HEK293 (cell line): ENCODE measurements around the gene NAALADL2.

Experiments used
- CTCF ChIA-PET: fragments of 350-600 bp; formaldehyde crosslinking; extraction: SDS; loops from one replicate; lab custom pipeline; 2021; ENCODE audit warnings: antibody characterized with exemption; lab: Yijun Ruan, JAX
- POLR2A ChIA-PET: fragments of 300-600 bp; formaldehyde crosslinking; extraction: SDS; loops from one replicate; lab custom pipeline; 2020; ENCODE audit warnings: antibody characterized with exemption, inconsistent platforms; lab: Yijun Ruan, JAX
- H3K27ac ChIP-seq: fragments of 200-500 bp; sonication (Bioruptor generic); 2 replicates; pipeline ENCODE4 v1.5.1; 2014; ENCODE audit warnings: low read depth, low read length, control low read depth, inconsistent platforms; ENCODE audit errors: extremely low read depth
- H3K36me3 ChIP-seq, 2 experiments: fragments of 200-500 bp in 1 of 2; sonication (Bioruptor generic) in 1 of 2; 1 replicate in 1 of 2; 2 replicates in 1 of 2; pipeline ENCODE4 v1.5.1; 2014 to 2017; ENCODE audit warnings: inconsistent platforms in 2 of 2, low read length in 2 of 2; ENCODE audit not compliant: control insufficient read depth in 2 of 2, insufficient read depth in 1 of 2
- H3K4me1 ChIP-seq: fragments of 200-500 bp; sonication (Bioruptor generic); 2 replicates; pipeline ENCODE4 v1.5.1; 2014; ENCODE audit warnings: mild to moderate bottlenecking, low read length, inconsistent platforms; ENCODE audit not compliant: control insufficient read depth, insufficient read depth
- H3K4me3 ChIP-seq: 2 replicates; pipeline ENCODE4 v1.5.1; 2011; ENCODE audit warnings: low read depth, mild to moderate bottlenecking, control low read depth, low read length, moderate library complexity
- H3K9me3 ChIP-seq: fragments of 200-500 bp; sonication (Bioruptor generic); 2 replicates; pipeline ENCODE4 v1.5.1; 2014; ENCODE audit warnings: low read depth, low read length, inconsistent platforms; ENCODE audit not compliant: control insufficient read depth, insufficient read depth
- GLI4 ChIP-seq: fragments of 450-650 bp; formaldehyde crosslinking; IDR thresholded peaks from 2 replicates; pipeline ENCODE4 v1.5.1; 2016; ENCODE audit warnings: missing biosample characterization, missing genetic modification characterization
- GLIS1 ChIP-seq: fragments of 450-650 bp; formaldehyde crosslinking; IDR thresholded peaks from 2 replicates; pipeline ENCODE4 v1.5.1; 2016; ENCODE audit warnings: missing biosample characterization, missing genetic modification characterization
- GLIS2 ChIP-seq: fragments of 450-650 bp; formaldehyde crosslinking; IDR thresholded peaks from 2 replicates; pipeline ENCODE4 v1.5.1; 2016; ENCODE audit warnings: missing biosample characterization, missing genetic modification characterization
- IKZF3 ChIP-seq: fragments of 450-650 bp; IDR thresholded peaks from 2 replicates; pipeline ENCODE4 v1.5.0; 2018; ENCODE audit warnings: missing biosample characterization, mild to moderate bottlenecking, missing genetic modification characterization, moderate library complexity
- SCRT1 ChIP-seq: fragments of 450-650 bp; formaldehyde crosslinking; IDR thresholded peaks from 2 replicates; pipeline ENCODE4 v1.5.1; 2016; ENCODE audit warnings: missing biosample characterization, missing genetic modification characterization, borderline replicate concordance
- SETDB1 ChIP-seq: IDR thresholded peaks from one replicate; pipeline ENCODE4 v1.6.1; 2017; ENCODE audit warnings: mild to moderate bottlenecking, low read length, moderate library complexity, mixed read lengths; ENCODE audit not compliant: insufficient read length
- SP3 ChIP-seq: fragments of 450-650 bp; formaldehyde crosslinking; IDR thresholded peaks from 2 replicates; pipeline ENCODE4 v1.5.1; 2016; ENCODE audit warnings: missing biosample characterization, missing genetic modification characterization
- ZBTB8A ChIP-seq: fragments of 450-650 bp; formaldehyde crosslinking; IDR thresholded peaks from 2 replicates; pipeline ENCODE4 v1.5.1; 2016; ENCODE audit warnings: missing biosample characterization, missing genetic modification characterization
- ZEB2 ChIP-seq: fragments of 450-650 bp; formaldehyde crosslinking; IDR thresholded peaks from 2 replicates; pipeline ENCODE4 v1.5.1; 2016; ENCODE audit warnings: missing biosample characterization, missing genetic modification characterization
- ZNF10 ChIP-seq: fragments of 450-650 bp; formaldehyde crosslinking; IDR thresholded peaks from 2 replicates; pipeline ENCODE4 v1.5.1; 2017; ENCODE audit warnings: missing biosample characterization, missing genetic modification characterization
- ZNF132 ChIP-seq: fragments of 450-650 bp; formaldehyde crosslinking; IDR thresholded peaks from 2 replicates; pipeline ENCODE4 v1.5.1; 2017; ENCODE audit warnings: missing biosample characterization, missing genetic modification characterization, borderline replicate concordance
- ZNF404 ChIP-seq: fragments of 450-650 bp; formaldehyde crosslinking; IDR thresholded peaks from 2 replicates; pipeline ENCODE4 v1.5.1; 2017; ENCODE audit warnings: missing biosample characterization, missing genetic modification characterization
- ZNF416 ChIP-seq: fragments of 450-650 bp; formaldehyde crosslinking; IDR thresholded peaks from 2 replicates; pipeline ENCODE4 v1.5.1; 2016; ENCODE audit warnings: missing biosample characterization, missing genetic modification characterization
- ZNF48 ChIP-seq: fragments of 450-650 bp; formaldehyde crosslinking; IDR thresholded peaks from 2 replicates; pipeline ENCODE4 v1.5.1; 2016; ENCODE audit warnings: missing biosample characterization, missing genetic modification characterization
- ZNF514 ChIP-seq: fragments of 450-650 bp; formaldehyde crosslinking; IDR thresholded peaks from 2 replicates; pipeline ENCODE4 v1.5.1; 2016; ENCODE audit warnings: missing biosample characterization, missing genetic modification characterization
- ZNF558 ChIP-seq: fragments of 450-650 bp; formaldehyde crosslinking; IDR thresholded peaks from 2 replicates; pipeline ENCODE4 v1.5.1; 2016; ENCODE audit warnings: missing biosample characterization, missing genetic modification characterization
- ZNF623 ChIP-seq: fragments of 450-650 bp; formaldehyde crosslinking; IDR thresholded peaks from 2 replicates; pipeline ENCODE4 v1.5.1; 2016; ENCODE audit warnings: missing biosample characterization, missing genetic modification characterization
- ZNF701 ChIP-seq: fragments of 450-650 bp; formaldehyde crosslinking; IDR thresholded peaks from 2 replicates; pipeline ENCODE4 v1.5.1; 2016; ENCODE audit warnings: missing biosample characterization, missing genetic modification characterization
- ZNF747 ChIP-seq: fragments of 450-650 bp; formaldehyde crosslinking; IDR thresholded peaks from 2 replicates; pipeline ENCODE4 v1.5.1; 2016; ENCODE audit warnings: missing biosample characterization, missing genetic modification characterization
- ZNF791 ChIP-seq: fragments of 450-650 bp; formaldehyde crosslinking; IDR thresholded peaks from 2 replicates; pipeline ENCODE4 v1.5.1; 2016; ENCODE audit warnings: missing biosample characterization, missing genetic modification characterization
- ZNF830 ChIP-seq: fragments of 450-650 bp; IDR thresholded peaks from 2 replicates; pipeline ENCODE4 v1.5.0; 2018; ENCODE audit warnings: missing biosample characterization, missing genetic modification characterization, low read depth, mild to moderate bottlenecking, moderate library complexity
- ZNF843 ChIP-seq: fragments of 450-650 bp; formaldehyde crosslinking; IDR thresholded peaks from 2 replicates; pipeline ENCODE4 v1.5.1; 2016; ENCODE audit warnings: missing biosample characterization, missing genetic modification characterization
- TF ChIP-seq, protein P1 (sequence below): fragments of 450-650 bp; formaldehyde crosslinking; IDR thresholded peaks from 2 replicates; pipeline ENCODE4 v1.5.1; 2016; ENCODE audit warnings: missing biosample characterization, missing genetic modification characterization
- TF ChIP-seq, protein P2 (sequence below): fragments of 450-650 bp; formaldehyde crosslinking; IDR thresholded peaks from 2 replicates; pipeline ENCODE4 v1.5.1; 2016; ENCODE audit warnings: missing biosample characterization, missing genetic modification characterization
- TF ChIP-seq, protein P3 (sequence below): fragments of 450-650 bp; formaldehyde crosslinking; IDR thresholded peaks from 2 replicates; pipeline ENCODE4 v1.5.1; 2016; ENCODE audit warnings: missing biosample characterization, missing genetic modification characterization

Gene NAALADL2

GRCh38 chr3:175411946-175412345 lies 552.8 kb downstream of the NAALADL2 start:
- no peaks in the 10 kb centered on the region for H3K36me3 ChIP-seq
- TF ChIP-seq ZNF404 (no peak), ZNF132 (no peak), GLIS2 (tag by site-specific recombination) (no peak), SP3 (tag by site-specific recombination) (no peak), SCRT1 (tag by site-specific recombination) (no peak), ZNF830 (no peak), GLIS1 (no peak), SETDB1 (no peak), ZNF791 (tag by site-specific recombination) (no peak)
- TF ChIP-seq, protein P1, sequence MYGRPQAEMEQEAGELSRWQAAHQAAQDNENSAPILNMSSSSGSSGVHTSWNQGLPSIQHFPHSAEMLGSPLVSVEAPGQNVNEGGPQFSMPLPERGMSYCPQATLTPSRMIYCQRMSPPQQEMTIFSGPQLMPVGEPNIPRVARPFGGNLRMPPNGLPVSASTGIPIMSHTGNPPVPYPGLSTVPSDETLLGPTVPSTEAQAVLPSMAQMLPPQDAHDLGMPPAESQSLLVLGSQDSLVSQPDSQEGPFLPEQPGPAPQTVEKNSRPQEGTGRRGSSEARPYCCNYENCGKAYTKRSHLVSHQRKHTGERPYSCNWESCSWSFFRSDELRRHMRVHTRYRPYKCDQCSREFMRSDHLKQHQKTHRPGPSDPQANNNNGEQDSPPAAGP = no peak
- TF ChIP-seq, protein P2, sequence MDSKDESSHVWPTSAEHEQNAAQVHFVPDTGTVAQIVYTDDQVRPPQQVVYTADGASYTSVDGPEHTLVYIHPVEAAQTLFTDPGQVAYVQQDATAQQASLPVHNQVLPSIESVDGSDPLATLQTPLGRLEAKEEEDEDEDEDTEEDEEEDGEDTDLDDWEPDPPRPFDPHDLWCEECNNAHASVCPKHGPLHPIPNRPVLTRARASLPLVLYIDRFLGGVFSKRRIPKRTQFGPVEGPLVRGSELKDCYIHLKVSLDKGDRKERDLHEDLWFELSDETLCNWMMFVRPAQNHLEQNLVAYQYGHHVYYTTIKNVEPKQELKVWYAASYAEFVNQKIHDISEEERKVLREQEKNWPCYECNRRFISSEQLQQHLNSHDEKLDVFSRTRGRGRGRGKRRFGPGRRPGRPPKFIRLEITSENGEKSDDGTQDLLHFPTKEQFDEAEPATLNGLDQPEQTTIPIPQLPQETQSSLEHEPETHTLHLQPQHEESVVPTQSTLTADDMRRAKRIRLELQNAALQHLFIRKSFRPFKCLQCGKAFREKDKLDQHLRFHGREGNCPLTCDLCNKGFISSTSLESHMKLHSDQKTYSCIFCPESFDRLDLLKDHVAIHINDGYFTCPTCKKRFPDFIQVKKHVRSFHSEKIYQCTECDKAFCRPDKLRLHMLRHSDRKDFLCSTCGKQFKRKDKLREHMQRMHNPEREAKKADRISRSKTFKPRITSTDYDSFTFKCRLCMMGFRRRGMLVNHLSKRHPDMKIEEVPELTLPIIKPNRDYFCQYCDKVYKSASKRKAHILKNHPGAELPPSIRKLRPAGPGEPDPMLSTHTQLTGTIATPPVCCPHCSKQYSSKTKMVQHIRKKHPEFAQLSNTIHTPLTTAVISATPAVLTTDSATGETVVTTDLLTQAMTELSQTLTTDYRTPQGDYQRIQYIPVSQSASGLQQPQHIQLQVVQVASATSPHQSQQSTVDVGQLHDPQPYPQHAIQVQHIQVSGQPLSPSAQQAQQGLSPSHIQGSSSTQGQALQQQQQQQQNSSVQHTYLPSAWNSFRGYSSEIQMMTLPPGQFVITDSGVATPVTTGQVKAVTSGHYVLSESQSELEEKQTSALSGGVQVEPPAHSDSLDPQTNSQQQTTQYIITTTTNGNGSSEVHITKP (tag by site-specific recombination) = no peak
- TF ChIP-seq, all 188 proteins: peak for 0
- Histone ChIP-seq H3K27ac (no peak overlapping the region), H3K9me3 (no peaks in the 10 kb centered on the region), H3K4me3 (no peak overlapping the region), H3K4me1 (no peaks in the 10 kb centered on the region)
- ChIA-PET POLR2A (no interaction called here), CTCF (no interaction called here)

DNA sequence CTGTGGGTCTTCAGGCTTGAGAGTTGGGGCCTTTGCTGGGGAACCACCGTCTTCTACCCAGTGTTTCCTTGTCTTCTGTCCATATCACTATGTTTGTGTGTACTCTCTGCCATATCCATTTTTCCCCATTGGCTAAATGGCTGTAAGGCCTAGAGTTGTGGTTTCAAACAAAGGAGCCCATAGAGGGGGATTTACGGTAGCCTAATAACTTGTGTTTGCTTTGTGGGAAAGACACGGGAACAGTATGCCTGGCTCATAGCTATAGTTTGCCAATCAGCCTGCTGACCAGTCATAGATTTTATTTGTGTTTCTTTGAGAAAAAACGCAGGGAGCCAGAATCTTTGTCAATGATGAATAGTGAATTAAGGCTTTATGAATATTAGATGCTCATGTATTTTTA lies 554.8 kb downstream of the NAALADL2 start:
- TF ChIP-seq ZNF747 (tag by site-specific recombination) = no peak
- TF ChIP-seq ZBTB8A (tag by site-specific recombination) = no peak
- TF ChIP-seq ZNF416 (tag by site-specific recombination) = no peak
- TF ChIP-seq ZNF623 = no peak
- no peak for TF ChIP-seq ZNF701 (tag by site-specific recombination)
- no peak for TF ChIP-seq ZNF10 (tag by site-specific recombination)
- no peak for TF ChIP-seq ZNF843 (tag by site-specific recombination)
- TF ChIP-seq, protein P3, sequence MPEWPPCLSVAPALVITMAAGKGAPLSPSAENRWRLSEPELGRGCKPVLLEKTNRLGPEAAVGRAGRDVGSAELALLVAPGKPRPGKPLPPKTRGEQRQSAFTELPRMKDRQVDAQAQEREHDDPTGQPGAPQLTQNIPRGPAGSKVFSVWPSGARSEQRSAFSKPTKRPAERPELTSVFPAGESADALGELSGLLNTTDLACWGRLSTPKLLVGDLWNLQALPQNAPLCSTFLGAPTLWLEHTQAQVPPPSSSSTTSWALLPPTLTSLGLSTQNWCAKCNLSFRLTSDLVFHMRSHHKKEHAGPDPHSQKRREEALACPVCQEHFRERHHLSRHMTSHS (tag by site-specific recombination) = no peak
- TF ChIP-seq ZNF48 (tag by site-specific recombination) = no peak
- TF ChIP-seq IKZF3 = no peak
- TF ChIP-seq GLI4 (tag by site-specific recombination) = no peak
- no peak for TF ChIP-seq ZNF558 (tag by site-specific recombination)
- TF ChIP-seq ZEB2 (tag by site-specific recombination) = no peak
- no peak for TF ChIP-seq ZNF514
- ChIA-PET CTCF (no interaction called here), POLR2A (no interaction called here)
- H3K9me3 ChIP-seq = no peaks in the 10 kb centered on the region
- H3K4me3 ChIP-seq = no peak overlapping the region
- H3K36me3 ChIP-seq = no peaks in the 10 kb centered on the region
- no peak overlapping the region for H3K27ac ChIP-seq
- H3K4me1 ChIP-seq = no peaks in the 10 kb centered on the region
